Panc1 (cell line): ENCODE results near the gene KCNF1. TPM values are rescaled to one million over a fixed set of nuclear protein-coding genes. Genes with fewer than 3 reads are reported as not detected.

Experiments used
- ATAC-seq: fragments of 200-7000 bp; cut with Tn5 transposase; 2 replicates; pipeline ENCODE4 v1.9.1; 2020; ENCODE audit warnings: mild to moderate bottlenecking, moderate library complexity
- BruUV-seq: library from RNA; stranded (reverse); fragments of 400-500 nt; replicated peaks from 2 replicates; lab custom pipeline; 2021; lab: Mats Ljungman, UMichigan
- CTCF ChIA-PET: fragments of 300-600 bp; sonication (Branson Sonifier 250); formaldehyde crosslinking; loops from one replicate; lab custom pipeline; 2022; ENCODE audit warnings: antibody characterized with exemption; lab: Charles Lee
- POLR2A ChIA-PET: fragments of 300-600 bp; sonication (Branson Sonifier 250); formaldehyde crosslinking; loops from one replicate; lab custom pipeline; 2022; ENCODE audit warnings: antibody characterized with exemption; lab: Charles Lee
- DNase-seq: peaks from one replicate; pipeline ENCODE4 v3.0.0-alpha.2; 2010; ENCODE audit warnings: low read depth, low spot score
- H3K27ac ChIP-seq: 2 replicates; pipeline ENCODE4 v1.5.1; 2011; ENCODE audit warnings: mild to moderate bottlenecking, low read length, inconsistent platforms
- H3K27me3 ChIP-seq: fragments of 200-500 bp; sonication (Bioruptor generic); 2 replicates; pipeline ENCODE4 v1.6.0; 2014; ENCODE audit warnings: low read length, inconsistent platforms; ENCODE audit not compliant: control insufficient read depth, insufficient read depth
- H3K36me3 ChIP-seq: fragments of 200-500 bp; sonication (Bioruptor generic); 2 replicates; pipeline ENCODE4 v1.5.1; 2014; ENCODE audit warnings: inconsistent platforms, mild to moderate bottlenecking, low read length, moderate library complexity; ENCODE audit not compliant: control insufficient read depth, insufficient read depth
- H3K4me1 ChIP-seq: 2 replicates; pipeline ENCODE4 v1.5.1; 2011; ENCODE audit warnings: inconsistent platforms, mild to moderate bottlenecking, low read length, moderate library complexity; ENCODE audit not compliant: control insufficient read depth, insufficient read depth
- H3K4me3 ChIP-seq, 2 experiments: 2 replicates each; pipeline ENCODE4 v1.5.1; 2011 to 2012; ENCODE audit warnings: low read depth in 2 of 2, low read length in 2 of 2, mild to moderate bottlenecking in 2 of 2, inconsistent platforms in 1 of 2, moderate library complexity in 1 of 2
- H3K9me3 ChIP-seq: fragments of 200-500 bp; sonication (Bioruptor generic); 2 replicates; pipeline ENCODE4 v1.5.1; 2014; ENCODE audit warnings: low read depth, mild to moderate bottlenecking, inconsistent platforms, low read length, moderate library complexity; ENCODE audit not compliant: control insufficient read depth, insufficient read depth
- POLR2AphosphoS5 ChIP-seq: IDR thresholded peaks from 2 replicates; pipeline ENCODE4 v1.6.1; 2012; ENCODE audit warnings: mild to moderate bottlenecking, low read depth, low read length, moderate library complexity
- SIN3A ChIP-seq: IDR thresholded peaks from 2 replicates; pipeline ENCODE4 v1.6.1; 2012; ENCODE audit warnings: low read depth, mild to moderate bottlenecking, low read length, moderate library complexity, borderline replicate concordance; ENCODE audit not compliant: insufficient read depth
- TCF7L2 ChIP-seq: IDR thresholded peaks from 2 replicates; pipeline ENCODE4 v1.6.1; 2011; ENCODE audit warnings: mild to moderate bottlenecking, low read depth, low read length, inconsistent platforms
- in situ Hi-C: cut with HindIII; loops from 2 replicates; pipeline ENCODE4 v1.10.0; 2016; ENCODE audit warnings: low sequenced_read_pairs, low pct_unique_long_range_greater_than_20kb
- intact Hi-C: fragments of 100-400 bp; cut with micrococcal nuclease; formaldehyde crosslinking; loops from one replicate; pipeline ENCODE4 v1.10.0; 2022; ENCODE audit not compliant: unreplicated experiment
- total RNA-seq: library from RNA; stranded (reverse); gene quantifications from one replicate; pipeline ENCODE4 v1.2.1, GENCODE V29; 2021; ENCODE audit not compliant: unreplicated experiment
- TF ChIP-seq, protein P1 (sequence below): fragments of 450-650 bp; IDR thresholded peaks from 2 replicates; pipeline ENCODE4 v1.5.1; 2017; ENCODE audit warnings: mild to moderate bottlenecking
- TF ChIP-seq, protein P2 (sequence below), 2 experiments: IDR thresholded peaks; 2 replicates each; pipeline ENCODE4 v1.6.1; 2011 to 2012; ENCODE audit warnings: low read depth in 2 of 2, control low read depth in 1 of 2, low read length in 1 of 2, mild to moderate bottlenecking in 1 of 2, moderate library complexity in 1 of 2; ENCODE audit not compliant: insufficient read depth in 1 of 2

KCNF1 gene
- total RNA-seq, 1 experiment from 2014 or later, result 0.39 TPM

DNA sequence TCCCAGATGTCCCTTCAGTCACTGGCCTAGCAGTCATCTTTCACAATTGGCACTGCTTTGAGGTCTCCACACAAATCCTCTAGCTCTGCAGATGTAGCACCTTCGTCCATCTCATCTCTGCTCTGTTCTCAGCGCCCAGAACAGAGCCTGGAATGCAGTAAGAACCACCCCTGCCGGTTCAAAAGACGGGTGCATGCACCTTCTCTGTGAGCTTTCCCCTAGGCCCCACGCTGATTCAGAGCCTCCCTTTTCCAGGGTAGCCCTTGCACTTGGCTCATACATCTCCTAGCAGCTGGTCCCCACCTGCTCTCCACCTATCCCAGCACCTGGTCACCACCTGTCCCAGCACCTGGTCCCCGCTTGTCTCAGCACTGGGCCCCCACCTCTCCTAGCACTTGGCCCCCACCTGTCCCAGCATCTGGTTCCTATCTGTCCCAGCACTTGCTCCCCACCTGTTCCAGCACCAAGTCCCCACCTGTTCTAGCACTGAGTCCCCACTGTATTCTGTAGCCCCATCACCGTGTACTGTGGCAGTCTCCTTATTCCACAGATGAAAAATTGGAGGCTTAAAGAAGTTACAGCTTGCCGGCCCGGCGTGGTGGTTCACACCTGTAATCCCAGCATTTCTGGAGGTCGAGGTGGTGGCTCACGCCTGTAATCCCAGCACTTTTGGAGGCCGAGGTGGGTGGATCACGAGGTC lies 4.7 kb upstream of the KCNF1 start:
- intact Hi-C loops, result no loop called here
- Histone ChIP-seq H3K4me1 (no peaks in the 10 kb centered on the region), H3K36me3 (no peaks in the 10 kb centered on the region), H3K4me3 (no peak overlapping the region), H3K27ac (no peak overlapping the region), H3K9me3 (no peaks in the 10 kb centered on the region), H3K27me3 (peaks cover 10% of the 10 kb centered on the region)
- TF ChIP-seq TCF7L2 (no peak), SIN3A (no peak), POLR2AphosphoS5 (no peak)
- TF ChIP-seq, protein P1, sequence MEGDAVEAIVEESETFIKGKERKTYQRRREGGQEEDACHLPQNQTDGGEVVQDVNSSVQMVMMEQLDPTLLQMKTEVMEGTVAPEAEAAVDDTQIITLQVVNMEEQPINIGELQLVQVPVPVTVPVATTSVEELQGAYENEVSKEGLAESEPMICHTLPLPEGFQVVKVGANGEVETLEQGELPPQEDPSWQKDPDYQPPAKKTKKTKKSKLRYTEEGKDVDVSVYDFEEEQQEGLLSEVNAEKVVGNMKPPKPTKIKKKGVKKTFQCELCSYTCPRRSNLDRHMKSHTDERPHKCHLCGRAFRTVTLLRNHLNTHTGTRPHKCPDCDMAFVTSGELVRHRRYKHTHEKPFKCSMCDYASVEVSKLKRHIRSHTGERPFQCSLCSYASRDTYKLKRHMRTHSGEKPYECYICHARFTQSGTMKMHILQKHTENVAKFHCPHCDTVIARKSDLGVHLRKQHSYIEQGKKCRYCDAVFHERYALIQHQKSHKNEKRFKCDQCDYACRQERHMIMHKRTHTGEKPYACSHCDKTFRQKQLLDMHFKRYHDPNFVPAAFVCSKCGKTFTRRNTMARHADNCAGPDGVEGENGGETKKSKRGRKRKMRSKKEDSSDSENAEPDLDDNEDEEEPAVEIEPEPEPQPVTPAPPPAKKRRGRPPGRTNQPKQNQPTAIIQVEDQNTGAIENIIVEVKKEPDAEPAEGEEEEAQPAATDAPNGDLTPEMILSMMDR, result no peak
- TF ChIP-seq, protein P2, sequence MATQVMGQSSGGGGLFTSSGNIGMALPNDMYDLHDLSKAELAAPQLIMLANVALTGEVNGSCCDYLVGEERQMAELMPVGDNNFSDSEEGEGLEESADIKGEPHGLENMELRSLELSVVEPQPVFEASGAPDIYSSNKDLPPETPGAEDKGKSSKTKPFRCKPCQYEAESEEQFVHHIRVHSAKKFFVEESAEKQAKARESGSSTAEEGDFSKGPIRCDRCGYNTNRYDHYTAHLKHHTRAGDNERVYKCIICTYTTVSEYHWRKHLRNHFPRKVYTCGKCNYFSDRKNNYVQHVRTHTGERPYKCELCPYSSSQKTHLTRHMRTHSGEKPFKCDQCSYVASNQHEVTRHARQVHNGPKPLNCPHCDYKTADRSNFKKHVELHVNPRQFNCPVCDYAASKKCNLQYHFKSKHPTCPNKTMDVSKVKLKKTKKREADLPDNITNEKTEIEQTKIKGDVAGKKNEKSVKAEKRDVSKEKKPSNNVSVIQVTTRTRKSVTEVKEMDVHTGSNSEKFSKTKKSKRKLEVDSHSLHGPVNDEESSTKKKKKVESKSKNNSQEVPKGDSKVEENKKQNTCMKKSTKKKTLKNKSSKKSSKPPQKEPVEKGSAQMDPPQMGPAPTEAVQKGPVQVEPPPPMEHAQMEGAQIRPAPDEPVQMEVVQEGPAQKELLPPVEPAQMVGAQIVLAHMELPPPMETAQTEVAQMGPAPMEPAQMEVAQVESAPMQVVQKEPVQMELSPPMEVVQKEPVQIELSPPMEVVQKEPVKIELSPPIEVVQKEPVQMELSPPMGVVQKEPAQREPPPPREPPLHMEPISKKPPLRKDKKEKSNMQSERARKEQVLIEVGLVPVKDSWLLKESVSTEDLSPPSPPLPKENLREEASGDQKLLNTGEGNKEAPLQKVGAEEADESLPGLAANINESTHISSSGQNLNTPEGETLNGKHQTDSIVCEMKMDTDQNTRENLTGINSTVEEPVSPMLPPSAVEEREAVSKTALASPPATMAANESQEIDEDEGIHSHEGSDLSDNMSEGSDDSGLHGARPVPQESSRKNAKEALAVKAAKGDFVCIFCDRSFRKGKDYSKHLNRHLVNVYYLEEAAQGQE (IDR thresholded peaks at IDR 0.05; ENCODE audit: insufficient read depth in 1 of 2, low read depth in 2 of 2, low read length in 1 of 2), result no peak
- CTCF ChIA-PET, result interaction anchor here (0.7 kb wide), 1 partner anchor 20 kb away, joined by 3 read pairs; no protein-coding TSS in a partner anchor
- DNase-seq (no peak), ATAC-seq (no peak)
- in situ Hi-C loops, result no loop called here
- POLR2A ChIA-PET, result no interaction called here
- no TSS peak for BruUV-seq

DNA sequence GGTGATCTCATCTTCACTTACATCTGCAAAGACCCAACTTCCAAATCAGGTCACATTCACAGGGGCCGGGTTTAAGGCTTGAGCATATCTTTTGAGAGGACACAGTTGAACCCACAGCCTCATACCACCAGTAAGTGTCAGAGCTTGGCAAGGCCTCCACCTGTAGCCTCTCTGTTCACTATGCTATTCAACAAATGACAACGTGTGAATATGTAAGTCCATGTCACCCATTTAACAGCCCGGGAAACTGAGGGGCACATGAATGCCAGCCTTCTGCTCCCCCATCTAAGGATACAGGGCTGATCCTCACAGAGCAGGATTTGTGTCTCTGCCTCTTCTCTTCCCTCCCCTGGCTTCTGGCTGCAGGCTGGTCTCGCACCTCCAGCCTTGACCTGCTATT lies 3.5 kb upstream of the KCNF1 start:
- TF ChIP-seq, protein P1, result no peak
- TF ChIP-seq SIN3A, result no peak
- TF ChIP-seq TCF7L2, result no peak
- TF ChIP-seq POLR2AphosphoS5, result no peak
- TF ChIP-seq, protein P2 (IDR thresholded peaks at IDR 0.05; ENCODE audit: insufficient read depth in 1 of 2, low read depth in 2 of 2, low read length in 1 of 2), result no peak
- ChIA-PET POLR2A (no interaction called here), CTCF (no interaction called here)
- intact Hi-C loops (no loop called here), in situ Hi-C loops (no loop called here)
- H3K9me3 ChIP-seq, result no peaks in the 10 kb centered on the region
- no peaks in the 10 kb centered on the region for H3K36me3 ChIP-seq
- H3K27me3 ChIP-seq, result peaks cover 10% of the 10 kb centered on the region
- DNase-seq (no peak), ATAC-seq (no peak)
- H3K4me1 ChIP-seq, result no peaks in the 10 kb centered on the region
- no peak overlapping the region for H3K27ac ChIP-seq
- BruUV-seq, result no TSS peak
- H3K4me3 ChIP-seq, result no peak overlapping the region
